SK-N-SH treated with all-trans-retinoic acid at 6 μM for 48 hours (cell line): Measurements from ENCODE around the gene TMBIM4.

Experiments
- ARNTL ChIP-seq: fragments of 450-650 bp; formaldehyde crosslinking; IDR thresholded peaks from 2 replicates; pipeline ENCODE4 v1.5.0; 2020; ENCODE audit warnings: low read depth, mild to moderate bottlenecking, moderate library complexity, borderline replicate concordance
- ESRRG ChIP-seq: fragments of 250-450 bp; sonication (Bioruptor Pico); IDR thresholded peaks from 2 replicates; pipeline ENCODE4 v1.6.1; 2021; ENCODE audit warnings: mild to moderate bottlenecking
- GLIS3 ChIP-seq: fragments of 250-450 bp; sonication (Bioruptor Pico); IDR thresholded peaks from 2 replicates; pipeline ENCODE4 v1.5.0; 2020; ENCODE audit warnings: mild to moderate bottlenecking, moderate library complexity
- SNAI2 ChIP-seq: fragments of 250-450 bp; sonication (Bioruptor Pico); IDR thresholded peaks from 2 replicates; pipeline ENCODE4 v1.5.0; 2020; ENCODE audit warnings: mild to moderate bottlenecking, moderate library complexity
- TOX ChIP-seq: fragments of 250-450 bp; sonication (Bioruptor Pico); IDR thresholded peaks from 2 replicates; pipeline ENCODE4 v1.8.0; 2021; ENCODE audit warnings: mild to moderate bottlenecking, moderate library complexity, borderline replicate concordance
- ZNF565 ChIP-seq: fragments of 450-650 bp; formaldehyde crosslinking; conservative IDR thresholded peaks from 2 replicates; pipeline ENCODE4 v1.5.0; 2020; ENCODE audit warnings: low read depth, mild to moderate bottlenecking, moderate library complexity
- ZNF8 ChIP-seq: fragments of 450-650 bp; formaldehyde crosslinking; IDR thresholded peaks from 2 replicates; pipeline ENCODE4 v1.5.0; 2020; ENCODE audit warnings: mild to moderate bottlenecking, moderate library complexity
- TF ChIP-seq, protein P1 (sequence below): fragments of 250-450 bp; sonication (Bioruptor Pico); IDR thresholded peaks from 2 replicates; pipeline ENCODE4 v1.8.0; 2021; ENCODE audit warnings: low read depth, mild to moderate bottlenecking, moderate library complexity, borderline replicate concordance
- TF ChIP-seq, protein P2 (sequence below): fragments of 250-450 bp; sonication (Bioruptor Pico); IDR thresholded peaks from 2 replicates; pipeline ENCODE4 v1.5.1; 2020; ENCODE audit warnings: low read depth, mild to moderate bottlenecking, moderate library complexity
- TF ChIP-seq, protein P3 (sequence below): fragments of 250-450 bp; sonication (Bioruptor Pico); IDR thresholded peaks from 2 replicates; pipeline ENCODE4 v1.8.0; 2020; ENCODE audit warnings: mild to moderate bottlenecking, moderate library complexity, borderline replicate concordance

DNA sequence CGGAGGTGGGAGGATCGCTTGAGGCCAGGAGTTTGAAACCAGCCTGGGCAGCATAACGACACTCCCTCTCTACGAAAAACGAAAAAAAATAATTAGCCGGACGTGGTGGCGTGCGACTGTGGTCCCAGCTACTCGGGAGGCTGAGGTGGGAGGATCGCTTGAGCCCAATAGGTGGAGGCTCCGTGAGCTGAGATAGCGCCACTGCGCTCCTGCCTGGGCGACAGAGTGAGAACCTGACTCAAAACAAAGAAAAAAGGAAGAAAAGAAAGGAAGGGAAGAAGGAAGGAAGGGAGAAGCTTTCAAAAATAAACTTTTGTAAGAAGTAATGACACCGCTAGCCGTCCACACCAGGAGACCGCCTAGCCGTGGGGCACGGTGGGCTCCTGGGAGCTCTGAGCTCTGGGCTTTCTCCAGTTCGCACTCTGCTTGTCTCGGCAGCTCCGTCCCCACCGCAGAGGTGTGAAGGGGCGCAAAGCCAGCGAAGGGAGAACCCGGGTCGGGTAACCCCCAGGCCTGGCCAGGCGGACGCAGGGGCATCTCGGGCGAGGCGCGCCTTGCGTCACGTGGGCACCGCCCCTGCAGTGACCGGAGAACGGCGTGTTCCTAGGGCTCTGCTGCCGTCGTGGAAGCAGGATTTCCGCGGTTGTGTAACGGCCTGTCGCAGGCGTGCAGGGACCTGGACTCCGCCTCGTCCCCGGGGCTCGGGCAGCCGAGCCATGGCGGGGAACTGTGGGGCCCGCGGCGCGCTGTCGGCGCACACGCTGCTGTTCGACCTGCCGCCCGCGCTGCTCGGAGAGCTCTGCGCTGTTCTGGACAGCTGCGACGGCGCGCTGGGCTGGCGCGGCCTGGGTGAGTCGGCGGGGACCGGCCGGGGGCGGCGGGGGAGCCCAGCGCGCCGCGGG, 19.0 kb upstream of the TMBIM4 start, which contains the start of gene IRAK3:
- TF ChIP-seq ZNF565 (no peak), ARNTL (CRISPR knock-in tag) (no peak), SNAI2 (CRISPR knock-in tag) (no peak), GLIS3 (no peak), TOX (CRISPR knock-in tag) (no peak), ZNF8 (no peak), ESRRG (CRISPR knock-in tag) (no peak)
- TF ChIP-seq, protein P1, sequence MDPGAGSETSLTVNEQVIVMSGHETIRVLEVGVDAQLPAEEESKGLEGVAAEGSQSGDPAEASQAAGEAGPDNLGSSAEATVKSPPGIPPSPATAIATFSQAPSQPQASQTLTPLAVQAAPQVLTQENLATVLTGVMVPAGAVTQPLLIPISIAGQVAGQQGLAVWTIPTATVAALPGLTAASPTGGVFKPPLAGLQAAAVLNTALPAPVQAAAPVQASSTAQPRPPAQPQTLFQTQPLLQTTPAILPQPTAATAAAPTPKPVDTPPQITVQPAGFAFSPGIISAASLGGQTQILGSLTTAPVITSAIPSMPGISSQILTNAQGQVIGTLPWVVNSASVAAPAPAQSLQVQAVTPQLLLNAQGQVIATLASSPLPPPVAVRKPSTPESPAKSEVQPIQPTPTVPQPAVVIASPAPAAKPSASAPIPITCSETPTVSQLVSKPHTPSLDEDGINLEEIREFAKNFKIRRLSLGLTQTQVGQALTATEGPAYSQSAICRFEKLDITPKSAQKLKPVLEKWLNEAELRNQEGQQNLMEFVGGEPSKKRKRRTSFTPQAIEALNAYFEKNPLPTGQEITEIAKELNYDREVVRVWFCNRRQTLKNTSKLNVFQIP (CRISPR knock-in tag): no peak
- TF ChIP-seq, protein P2, sequence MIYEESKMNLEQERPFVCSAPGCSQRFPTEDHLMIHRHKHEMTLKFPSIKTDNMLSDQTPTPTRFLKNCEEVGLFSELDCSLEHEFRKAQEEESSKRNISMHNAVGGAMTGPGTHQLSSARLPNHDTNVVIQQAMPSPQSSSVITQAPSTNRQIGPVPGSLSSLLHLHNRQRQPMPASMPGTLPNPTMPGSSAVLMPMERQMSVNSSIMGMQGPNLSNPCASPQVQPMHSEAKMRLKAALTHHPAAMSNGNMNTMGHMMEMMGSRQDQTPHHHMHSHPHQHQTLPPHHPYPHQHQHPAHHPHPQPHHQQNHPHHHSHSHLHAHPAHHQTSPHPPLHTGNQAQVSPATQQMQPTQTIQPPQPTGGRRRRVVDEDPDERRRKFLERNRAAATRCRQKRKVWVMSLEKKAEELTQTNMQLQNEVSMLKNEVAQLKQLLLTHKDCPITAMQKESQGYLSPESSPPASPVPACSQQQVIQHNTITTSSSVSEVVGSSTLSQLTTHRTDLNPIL (CRISPR knock-in tag): no peak
- TF ChIP-seq, protein P3, sequence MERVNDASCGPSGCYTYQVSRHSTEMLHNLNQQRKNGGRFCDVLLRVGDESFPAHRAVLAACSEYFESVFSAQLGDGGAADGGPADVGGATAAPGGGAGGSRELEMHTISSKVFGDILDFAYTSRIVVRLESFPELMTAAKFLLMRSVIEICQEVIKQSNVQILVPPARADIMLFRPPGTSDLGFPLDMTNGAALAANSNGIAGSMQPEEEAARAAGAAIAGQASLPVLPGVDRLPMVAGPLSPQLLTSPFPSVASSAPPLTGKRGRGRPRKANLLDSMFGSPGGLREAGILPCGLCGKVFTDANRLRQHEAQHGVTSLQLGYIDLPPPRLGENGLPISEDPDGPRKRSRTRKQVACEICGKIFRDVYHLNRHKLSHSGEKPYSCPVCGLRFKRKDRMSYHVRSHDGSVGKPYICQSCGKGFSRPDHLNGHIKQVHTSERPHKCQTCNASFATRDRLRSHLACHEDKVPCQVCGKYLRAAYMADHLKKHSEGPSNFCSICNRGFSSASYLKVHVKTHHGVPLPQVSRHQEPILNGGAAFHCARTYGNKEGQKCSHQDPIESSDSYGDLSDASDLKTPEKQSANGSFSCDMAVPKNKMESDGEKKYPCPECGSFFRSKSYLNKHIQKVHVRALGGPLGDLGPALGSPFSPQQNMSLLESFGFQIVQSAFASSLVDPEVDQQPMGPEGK (CRISPR knock-in tag): no peak
